ENCODE measurements around the gene ELN.

Gene ELN

DNA sequence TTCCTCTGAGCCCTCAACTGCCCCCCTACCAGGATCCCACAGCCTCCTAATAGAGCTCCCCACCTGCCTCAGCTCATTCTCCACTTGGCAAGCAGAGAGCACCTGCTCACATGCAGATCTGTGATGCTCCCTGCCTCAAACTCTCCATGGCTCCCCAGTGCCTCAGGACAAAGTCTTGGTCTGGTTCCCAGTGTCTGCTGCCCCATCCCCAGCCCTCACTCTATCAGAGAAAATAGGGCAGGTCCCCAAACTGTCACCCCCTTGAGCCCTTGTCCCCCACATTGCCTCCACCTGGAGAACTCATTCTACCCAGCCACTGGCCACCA is 20.8 kb upstream of the ELN start:
- TF ChIP-seq CEBPB (IDR thresholded peaks at IDR 0.05) (no peak), YY1 (IDR thresholded peaks at IDR 0.05; ENCODE audit: low read depth) (no peak)

DNA sequence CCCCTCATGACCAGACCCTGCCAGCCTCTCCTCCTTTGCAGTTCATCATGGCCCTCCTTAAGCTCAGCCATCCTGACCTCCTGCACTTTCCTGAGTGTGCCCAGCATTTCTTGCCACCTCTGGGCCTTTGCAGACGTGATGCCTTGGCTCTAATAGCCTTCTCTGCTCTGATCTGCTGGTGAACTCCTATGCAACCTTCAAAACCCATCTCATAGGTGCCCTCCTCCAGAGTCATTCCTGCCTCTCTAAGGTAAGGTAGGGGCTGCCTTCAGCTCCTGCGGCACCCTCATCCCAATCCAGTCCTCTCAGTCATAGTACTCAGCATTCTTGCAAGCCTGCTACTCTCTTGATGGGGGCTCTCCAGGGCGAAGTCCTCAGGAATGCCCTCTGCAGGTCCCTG is 19.3 kb upstream of the ELN start:
- no peak for TF ChIP-seq TAF1 (IDR thresholded peaks at IDR 0.05; ENCODE audit: low read depth)
- TF ChIP-seq TEAD4 (IDR thresholded peaks at IDR 0.05) = no peak
- no peak for TF ChIP-seq FOXM1 (IDR thresholded peaks at IDR 0.05; ENCODE audit: borderline replicate concordance, low read depth)
- TF ChIP-seq, protein P1, sequence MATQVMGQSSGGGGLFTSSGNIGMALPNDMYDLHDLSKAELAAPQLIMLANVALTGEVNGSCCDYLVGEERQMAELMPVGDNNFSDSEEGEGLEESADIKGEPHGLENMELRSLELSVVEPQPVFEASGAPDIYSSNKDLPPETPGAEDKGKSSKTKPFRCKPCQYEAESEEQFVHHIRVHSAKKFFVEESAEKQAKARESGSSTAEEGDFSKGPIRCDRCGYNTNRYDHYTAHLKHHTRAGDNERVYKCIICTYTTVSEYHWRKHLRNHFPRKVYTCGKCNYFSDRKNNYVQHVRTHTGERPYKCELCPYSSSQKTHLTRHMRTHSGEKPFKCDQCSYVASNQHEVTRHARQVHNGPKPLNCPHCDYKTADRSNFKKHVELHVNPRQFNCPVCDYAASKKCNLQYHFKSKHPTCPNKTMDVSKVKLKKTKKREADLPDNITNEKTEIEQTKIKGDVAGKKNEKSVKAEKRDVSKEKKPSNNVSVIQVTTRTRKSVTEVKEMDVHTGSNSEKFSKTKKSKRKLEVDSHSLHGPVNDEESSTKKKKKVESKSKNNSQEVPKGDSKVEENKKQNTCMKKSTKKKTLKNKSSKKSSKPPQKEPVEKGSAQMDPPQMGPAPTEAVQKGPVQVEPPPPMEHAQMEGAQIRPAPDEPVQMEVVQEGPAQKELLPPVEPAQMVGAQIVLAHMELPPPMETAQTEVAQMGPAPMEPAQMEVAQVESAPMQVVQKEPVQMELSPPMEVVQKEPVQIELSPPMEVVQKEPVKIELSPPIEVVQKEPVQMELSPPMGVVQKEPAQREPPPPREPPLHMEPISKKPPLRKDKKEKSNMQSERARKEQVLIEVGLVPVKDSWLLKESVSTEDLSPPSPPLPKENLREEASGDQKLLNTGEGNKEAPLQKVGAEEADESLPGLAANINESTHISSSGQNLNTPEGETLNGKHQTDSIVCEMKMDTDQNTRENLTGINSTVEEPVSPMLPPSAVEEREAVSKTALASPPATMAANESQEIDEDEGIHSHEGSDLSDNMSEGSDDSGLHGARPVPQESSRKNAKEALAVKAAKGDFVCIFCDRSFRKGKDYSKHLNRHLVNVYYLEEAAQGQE (IDR thresholded peaks at IDR 0.05; ENCODE audit: low read depth) = no peak
- TF ChIP-seq NFIC (IDR thresholded peaks at IDR 0.05) = no peak
- no peak for TF ChIP-seq EGR1 (IDR thresholded peaks at IDR 0.05)
- TF ChIP-seq TCF12 (IDR thresholded peaks at IDR 0.05; ENCODE audit: low read depth) = no peak

DNA sequence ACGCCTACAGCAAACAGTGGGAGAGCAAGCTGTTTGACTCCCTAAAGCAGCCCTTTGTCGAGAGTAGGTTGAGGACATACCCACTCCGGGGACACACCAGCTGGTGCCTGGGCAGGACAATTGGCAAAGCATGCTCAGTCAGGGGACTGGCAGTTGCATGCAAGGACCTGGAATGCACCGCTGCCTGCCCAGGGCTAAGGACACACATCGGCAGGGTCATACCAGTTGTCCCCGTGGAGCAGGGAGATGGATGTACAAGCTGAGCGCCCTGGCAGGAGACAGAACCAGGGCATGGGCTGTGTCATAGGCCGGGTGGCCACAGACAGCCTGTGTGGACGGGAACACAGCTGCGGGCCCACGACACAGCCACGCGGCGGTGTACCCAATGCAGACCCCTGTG is 18.3 kb upstream of the ELN start:
- TF ChIP-seq YY1 (IDR thresholded peaks at IDR 0.05; ENCODE audit: low read depth) = no peak
- no peak for TF ChIP-seq TCF12 (IDR thresholded peaks at IDR 0.05; ENCODE audit: low read depth)
- no peak for TF ChIP-seq TEAD4 (IDR thresholded peaks at IDR 0.05)
- TF ChIP-seq, protein P1 (IDR thresholded peaks at IDR 0.05; ENCODE audit: low read depth) = no peak
- TF ChIP-seq, protein P2, sequence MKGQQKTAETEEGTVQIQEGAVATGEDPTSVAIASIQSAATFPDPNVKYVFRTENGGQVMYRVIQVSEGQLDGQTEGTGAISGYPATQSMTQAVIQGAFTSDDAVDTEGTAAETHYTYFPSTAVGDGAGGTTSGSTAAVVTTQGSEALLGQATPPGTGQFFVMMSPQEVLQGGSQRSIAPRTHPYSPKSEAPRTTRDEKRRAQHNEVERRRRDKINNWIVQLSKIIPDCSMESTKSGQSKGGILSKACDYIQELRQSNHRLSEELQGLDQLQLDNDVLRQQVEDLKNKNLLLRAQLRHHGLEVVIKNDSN (IDR thresholded peaks at IDR 0.05) = no peak
- TF ChIP-seq NFIC (IDR thresholded peaks at IDR 0.05) = no peak
- no peak for TF ChIP-seq CREB1 (IDR thresholded peaks at IDR 0.05; ENCODE audit: low read depth)
- no peak for TF ChIP-seq CEBPB (IDR thresholded peaks at IDR 0.05)
- no peak for TF ChIP-seq RAD21 (IDR thresholded peaks at IDR 0.05; ENCODE audit: low read depth)
- no peak for TF ChIP-seq EGR1 (IDR thresholded peaks at IDR 0.05)
- no peak for TF ChIP-seq ZBTB7A (IDR thresholded peaks at IDR 0.05; ENCODE audit: low read depth)
- TF ChIP-seq EP300 (IDR thresholded peaks at IDR 0.05; ENCODE audit: borderline replicate concordance) = no peak
- TF ChIP-seq FOXM1 (IDR thresholded peaks at IDR 0.05; ENCODE audit: borderline replicate concordance, low read depth) = no peak
- TF ChIP-seq TAF1 (IDR thresholded peaks at IDR 0.05; ENCODE audit: low read depth) = no peak
- TF ChIP-seq, protein P3, sequence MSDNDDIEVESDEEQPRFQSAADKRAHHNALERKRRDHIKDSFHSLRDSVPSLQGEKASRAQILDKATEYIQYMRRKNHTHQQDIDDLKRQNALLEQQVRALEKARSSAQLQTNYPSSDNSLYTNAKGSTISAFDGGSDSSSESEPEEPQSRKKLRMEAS (IDR thresholded peaks at IDR 0.05) = no peak

DNA sequence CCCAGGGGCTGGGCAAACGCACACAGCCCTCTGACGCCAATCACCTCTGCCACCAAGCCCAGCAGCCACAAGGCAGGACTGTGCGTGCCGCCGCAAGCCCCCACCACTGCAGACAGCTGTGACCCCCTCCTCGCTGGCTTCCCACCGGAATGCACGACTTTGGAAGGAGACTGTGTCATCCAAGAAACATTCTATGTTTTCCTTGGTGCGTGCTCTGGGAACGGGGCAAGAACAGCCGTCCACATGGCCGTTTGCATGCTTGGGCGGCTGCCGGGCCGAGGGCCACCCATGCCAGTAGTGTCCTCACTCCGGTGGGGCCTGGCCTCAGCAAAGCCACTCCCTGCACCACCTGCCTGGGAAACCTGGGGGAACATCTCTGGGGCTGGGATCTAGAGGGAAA is 17.6 kb upstream of the ELN start:
- no peak for TF ChIP-seq TAF1 (IDR thresholded peaks at IDR 0.05; ENCODE audit: low read depth)
- no peak for TF ChIP-seq ZBTB7A (IDR thresholded peaks at IDR 0.05; ENCODE audit: low read depth)
- TF ChIP-seq TEAD4 (IDR thresholded peaks at IDR 0.05) = no peak
- TF ChIP-seq YY1 (IDR thresholded peaks at IDR 0.05; ENCODE audit: low read depth) = no peak
- TF ChIP-seq CREB1 (IDR thresholded peaks at IDR 0.05; ENCODE audit: low read depth) = no peak
- TF ChIP-seq, protein P1 (IDR thresholded peaks at IDR 0.05; ENCODE audit: low read depth) = no peak
- no peak for TF ChIP-seq FOXM1 (IDR thresholded peaks at IDR 0.05; ENCODE audit: borderline replicate concordance, low read depth)

DNA sequence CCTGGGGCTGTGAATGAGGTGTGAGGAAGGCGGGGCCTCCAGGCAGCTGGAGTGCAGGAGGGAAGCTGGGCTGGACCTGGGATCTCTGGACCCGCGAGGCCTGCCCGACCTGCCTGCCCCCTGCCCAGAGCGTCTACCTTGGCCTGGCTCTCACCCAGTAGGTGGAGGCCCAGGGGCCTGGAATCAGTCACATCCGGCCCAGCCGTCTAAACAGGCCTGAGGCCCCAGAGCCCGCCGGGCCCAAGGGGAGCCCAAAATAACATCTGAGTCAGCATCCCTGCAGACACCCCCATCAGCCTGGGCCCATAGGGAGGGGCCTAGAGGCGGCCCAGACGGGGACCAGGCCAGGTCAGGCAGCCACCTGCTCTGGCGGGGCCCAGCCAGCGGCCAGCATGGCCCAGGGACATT is 15.1 kb upstream of the ELN start:
- TF ChIP-seq TEAD4 (IDR thresholded peaks at IDR 0.05) = no peak
- TF ChIP-seq, protein P2 (IDR thresholded peaks at IDR 0.05) = no peak
- TF ChIP-seq EP300 (IDR thresholded peaks at IDR 0.05; ENCODE audit: borderline replicate concordance) = no peak
- TF ChIP-seq TAF1 (IDR thresholded peaks at IDR 0.05; ENCODE audit: low read depth) = no peak
- no peak for TF ChIP-seq FOXM1 (IDR thresholded peaks at IDR 0.05; ENCODE audit: borderline replicate concordance, low read depth)
- TF ChIP-seq ZBTB7A (IDR thresholded peaks at IDR 0.05; ENCODE audit: low read depth) = no peak
- TF ChIP-seq, protein P1 (IDR thresholded peaks at IDR 0.05; ENCODE audit: low read depth) = no peak
